GM12801 (cell line): ENCODE data around the gene CRAMP1.

Experiments used
- CTCF ChIP-seq: IDR thresholded peaks from one replicate; pipeline ENCODE4 v1.5.1; 2011; ENCODE audit warnings: control low read depth; ENCODE audit not compliant: insufficient read length; ENCODE audit errors: extremely low read depth

Gene CRAMP1

GRCh38 chr16:1573301-1573700, 38.9 kb upstream of the CRAMP1 start:
- TF ChIP-seq CTCF, result no peak

GRCh38 chr16:1575578-1575977, 36.6 kb upstream of the CRAMP1 start:
- no peak for TF ChIP-seq CTCF

- TF ChIP-seq CTCF, result no peak
These were observed 32.9 kb upstream of the CRAMP1 start for GRCh38 chr16:1579214-1579613.

GRCh38 chr16:1580256-1580655, 31.9 kb upstream of the CRAMP1 start:
- TF ChIP-seq CTCF, result no peak

GRCh38 chr16:1580956-1581355, 31.2 kb upstream of the CRAMP1 start:
- TF ChIP-seq CTCF, result no peak

GRCh38 chr16:1581804-1582203, 30.4 kb upstream of the CRAMP1 start:
- TF ChIP-seq CTCF, result no peak

GRCh38 chr16:1583180-1583579, 29.0 kb upstream of the CRAMP1 start:
- no peak for TF ChIP-seq CTCF

GRCh38 chr16:1584926-1585484, 27.2 kb upstream of the CRAMP1 start:
- TF ChIP-seq CTCF, result no peak
